ENCODE data around the gene PTPN3.
A peak's percentile ranks its signal among the peaks of the same experiment; 100 is the strongest.
"Not testable (repeated sequence)": the region's sequence is repeated elsewhere in the genome, so short reads cannot be mapped to it uniquely, and the experiment has no call there.

PTPN3 gene, protein sequence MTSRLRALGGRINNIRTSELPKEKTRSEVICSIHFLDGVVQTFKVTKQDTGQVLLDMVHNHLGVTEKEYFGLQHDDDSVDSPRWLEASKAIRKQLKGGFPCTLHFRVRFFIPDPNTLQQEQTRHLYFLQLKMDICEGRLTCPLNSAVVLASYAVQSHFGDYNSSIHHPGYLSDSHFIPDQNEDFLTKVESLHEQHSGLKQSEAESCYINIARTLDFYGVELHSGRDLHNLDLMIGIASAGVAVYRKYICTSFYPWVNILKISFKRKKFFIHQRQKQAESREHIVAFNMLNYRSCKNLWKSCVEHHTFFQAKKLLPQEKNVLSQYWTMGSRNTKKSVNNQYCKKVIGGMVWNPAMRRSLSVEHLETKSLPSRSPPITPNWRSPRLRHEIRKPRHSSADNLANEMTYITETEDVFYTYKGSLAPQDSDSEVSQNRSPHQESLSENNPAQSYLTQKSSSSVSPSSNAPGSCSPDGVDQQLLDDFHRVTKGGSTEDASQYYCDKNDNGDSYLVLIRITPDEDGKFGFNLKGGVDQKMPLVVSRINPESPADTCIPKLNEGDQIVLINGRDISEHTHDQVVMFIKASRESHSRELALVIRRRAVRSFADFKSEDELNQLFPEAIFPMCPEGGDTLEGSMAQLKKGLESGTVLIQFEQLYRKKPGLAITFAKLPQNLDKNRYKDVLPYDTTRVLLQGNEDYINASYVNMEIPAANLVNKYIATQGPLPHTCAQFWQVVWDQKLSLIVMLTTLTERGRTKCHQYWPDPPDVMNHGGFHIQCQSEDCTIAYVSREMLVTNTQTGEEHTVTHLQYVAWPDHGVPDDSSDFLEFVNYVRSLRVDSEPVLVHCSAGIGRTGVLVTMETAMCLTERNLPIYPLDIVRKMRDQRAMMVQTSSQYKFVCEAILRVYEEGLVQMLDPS

DNA sequence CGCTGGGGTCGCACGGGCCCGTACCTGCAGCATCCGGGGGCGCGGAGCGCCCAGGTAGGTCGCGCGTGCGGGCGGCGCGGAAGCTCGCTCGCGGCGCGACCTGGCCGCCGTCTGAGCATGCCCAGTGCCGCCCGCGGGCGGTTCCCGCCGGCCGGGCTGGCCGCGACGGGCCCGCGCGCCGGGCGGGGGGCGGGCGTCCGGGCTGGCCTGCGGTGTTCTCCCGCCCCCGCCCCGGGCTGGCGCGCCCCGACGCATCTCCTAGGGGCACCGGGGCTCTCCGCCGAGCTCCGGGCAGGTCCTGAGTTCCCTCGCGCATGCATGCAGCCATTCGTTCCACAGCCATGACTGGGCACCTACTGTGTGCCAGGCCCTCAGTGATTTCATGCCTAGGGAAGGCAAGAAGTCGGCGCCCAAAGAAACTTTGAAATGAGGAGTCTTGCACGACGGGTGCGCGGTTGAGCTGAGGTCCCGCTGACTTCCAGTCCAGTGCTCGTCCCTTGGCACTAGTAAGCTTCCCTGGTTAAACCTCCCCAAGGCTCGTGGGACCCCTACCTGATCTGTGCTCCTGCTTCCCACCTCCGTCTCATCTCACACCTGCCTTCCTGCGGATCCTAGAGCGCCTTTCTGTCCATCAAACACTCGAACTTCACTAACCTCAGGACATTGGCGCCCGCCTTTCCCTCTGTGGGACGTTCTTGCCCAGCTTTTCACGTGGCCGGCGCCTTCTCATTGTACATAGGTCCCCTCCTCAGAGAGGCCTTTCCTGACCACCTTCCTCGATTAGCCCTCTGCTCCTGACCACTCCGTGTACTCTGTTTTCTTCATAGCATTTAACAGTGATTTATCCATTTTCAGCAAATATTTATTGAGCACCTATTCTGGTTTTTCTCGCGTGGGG is at the start of gene PTPN3:
Gene PTPN3 (minus strand): TSS at position 113 of the 898 bp plus-strand sequence. CDS start 34,873 bp downstream, outside the sequence.
- FAIRE-seq, result no peak
- peak; percentile 53 for DNase-seq (ENCODE audit: insufficient read length, low spot score)

DNA sequence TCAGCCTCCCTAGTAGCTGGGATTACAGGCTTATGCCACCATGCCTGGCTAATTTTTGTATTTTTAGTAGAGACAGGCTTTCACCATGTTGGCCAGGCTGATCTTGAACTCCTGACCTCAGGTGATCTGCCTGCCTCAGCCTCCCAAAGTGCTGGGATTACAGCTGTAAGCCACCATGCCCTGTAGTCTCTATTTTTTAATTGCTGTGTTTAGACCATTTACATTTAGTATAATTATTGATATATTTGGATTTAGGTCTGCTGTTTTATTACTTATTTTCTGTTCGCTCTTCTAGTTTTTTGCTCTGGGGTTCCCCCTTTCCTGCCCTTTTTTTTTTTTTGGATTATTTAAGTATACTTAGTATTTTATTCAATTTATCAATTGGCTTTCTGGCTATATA is 46.8 kb upstream of the PTPN3 start:
- not testable (repeated sequence) for FAIRE-seq; DNase-seq (ENCODE audit: insufficient read length, low spot score)

DNA sequence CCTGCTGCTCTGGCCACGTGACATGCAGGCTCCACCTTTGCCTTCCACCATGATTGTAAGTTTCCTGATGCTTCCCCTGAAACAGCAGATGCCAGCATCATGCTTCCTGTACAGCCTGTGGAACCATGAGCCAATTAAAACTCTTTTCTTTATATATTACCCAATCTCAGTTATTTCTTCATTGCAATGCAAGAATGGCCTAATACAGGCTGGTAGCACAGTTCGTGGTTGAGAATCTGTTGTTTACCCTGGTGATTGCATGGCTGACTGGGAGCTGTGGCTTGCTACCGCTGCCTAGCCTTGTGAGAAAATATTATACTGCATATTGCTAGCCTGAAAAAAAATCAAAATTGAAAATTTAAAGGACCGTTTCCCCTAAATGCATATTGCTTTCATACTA is 44.8 kb upstream of the PTPN3 start:
- DNase-seq (ENCODE audit: insufficient read length, low spot score) (no peak), FAIRE-seq (no peak)

DNA sequence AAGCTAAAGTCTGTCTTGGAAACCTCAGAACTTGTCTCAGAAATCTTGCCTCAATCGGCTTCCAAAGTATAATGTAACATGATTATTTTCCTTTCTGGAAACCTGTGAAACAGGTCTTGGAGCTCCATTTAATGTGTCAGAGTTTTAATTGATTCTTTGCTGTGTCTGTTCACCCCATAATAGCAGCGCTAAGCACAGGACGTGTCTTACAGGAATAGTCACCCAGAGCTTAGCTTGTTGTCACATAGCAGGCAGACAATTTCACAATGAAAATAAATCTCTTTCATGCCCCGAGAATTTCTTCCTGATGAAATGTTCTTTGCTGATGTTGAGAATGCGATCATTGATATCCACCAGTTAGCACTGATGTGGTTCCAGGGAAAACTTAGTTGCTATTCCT is 40.2 kb upstream of the PTPN3 start:
- FAIRE-seq (no peak), DNase-seq (ENCODE audit: insufficient read length, low spot score) (no peak)

DNA sequence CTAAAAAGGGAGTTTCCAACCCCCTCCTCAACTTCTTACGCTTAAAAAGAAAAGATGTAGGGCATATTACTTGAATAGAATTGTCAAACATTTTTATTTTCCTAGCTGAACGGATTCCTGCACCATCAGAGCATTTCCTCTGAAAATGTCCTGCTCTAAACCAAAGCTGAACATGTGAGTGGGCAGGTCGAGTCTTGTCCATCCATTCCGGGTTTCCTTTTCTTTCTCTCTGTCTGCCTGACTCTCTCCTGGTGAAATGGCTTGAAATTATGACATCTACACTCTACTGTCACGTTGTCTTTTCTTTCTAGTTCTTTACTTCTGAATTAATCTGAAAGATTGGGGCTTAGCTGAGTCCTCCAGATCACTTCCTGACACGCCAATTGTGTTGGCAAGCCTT is 39.2 kb upstream of the PTPN3 start:
- DNase-seq (ENCODE audit: insufficient read length, low spot score), result no peak

GRCh38 chr9:109536859-109537258 is 38.8 kb upstream of the PTPN3 start:
- no peak for FAIRE-seq

More for the DNA sequence above, 39.2 kb upstream of the PTPN3 start:
- FAIRE-seq, result no peak

GRCh38 chr9:109535365-109535764 is 37.3 kb upstream of the PTPN3 start:
- FAIRE-seq (no peak), DNase-seq (ENCODE audit: insufficient read length, low spot score) (no peak)

More at GRCh38 chr9:109536859-109537258, 38.8 kb upstream of the PTPN3 start:
- DNase-seq (ENCODE audit: insufficient read length, low spot score), result no peak

DNA sequence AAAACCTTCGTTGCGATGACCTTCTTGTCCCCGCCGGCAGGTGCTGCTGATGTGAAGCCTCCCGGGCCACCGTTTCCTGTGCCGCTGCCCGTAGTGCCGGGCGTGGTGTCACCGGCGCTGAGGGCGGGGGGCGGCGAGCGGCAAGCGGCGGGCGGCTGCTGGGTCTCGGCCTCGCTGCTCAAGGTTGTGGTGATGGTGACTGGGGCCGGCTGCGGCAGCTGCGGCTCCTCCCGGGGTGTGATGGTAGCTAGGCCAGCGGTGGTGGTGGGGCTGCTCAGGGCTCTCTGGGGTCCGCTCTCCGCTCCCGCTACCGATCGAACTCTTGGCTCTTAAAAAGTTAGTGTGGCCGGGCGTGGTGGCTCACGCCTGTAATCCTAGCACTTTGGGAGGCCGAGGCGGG is 36.0 kb upstream of the PTPN3 start:
- no peak for FAIRE-seq
- no peak for DNase-seq (ENCODE audit: insufficient read length, low spot score)

DNA sequence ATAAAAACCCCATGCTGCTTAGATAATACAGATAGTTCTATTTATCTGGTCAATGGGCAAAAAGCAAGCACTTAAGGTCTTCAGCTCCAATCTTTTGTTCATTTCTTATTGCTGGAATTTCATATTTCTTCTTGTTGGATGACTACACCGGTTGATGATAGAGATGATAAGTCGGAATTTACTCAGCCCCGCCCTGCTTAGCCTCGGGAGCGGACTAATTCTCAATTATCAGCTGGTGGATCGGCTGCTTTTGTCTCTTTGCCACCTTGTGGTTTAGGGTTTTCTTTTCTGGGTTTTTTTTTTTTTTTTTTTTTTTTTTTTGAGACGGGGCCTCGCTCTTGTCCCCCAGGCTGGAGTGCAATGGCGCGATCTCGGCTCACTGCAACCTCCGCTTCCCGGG is 34.5 kb upstream of the PTPN3 start:
- not testable (repeated sequence) for FAIRE-seq; DNase-seq (ENCODE audit: insufficient read length, low spot score)

DNA sequence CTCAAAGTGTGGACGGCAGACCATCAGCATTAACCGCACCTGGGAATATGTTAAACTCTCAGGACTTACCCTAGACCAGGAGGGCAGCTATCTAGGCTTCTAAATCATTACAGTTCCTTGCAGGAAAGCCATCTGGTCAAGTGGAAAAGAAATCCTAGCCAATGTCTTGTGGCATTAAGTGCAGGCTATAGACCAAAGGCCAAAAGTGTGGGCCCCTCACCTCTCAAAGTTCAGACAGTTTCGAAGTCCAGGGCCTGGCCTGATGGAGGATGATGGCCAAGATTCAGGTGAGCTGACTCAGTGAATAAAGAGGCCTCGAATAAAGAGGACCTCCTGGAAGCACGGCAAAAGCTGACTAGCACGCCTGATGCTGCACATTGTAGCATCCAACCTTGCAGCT is 24.0 kb upstream of the PTPN3 start:
- DNase-seq (ENCODE audit: insufficient read length, low spot score) (no peak), FAIRE-seq (no peak)

DNA sequence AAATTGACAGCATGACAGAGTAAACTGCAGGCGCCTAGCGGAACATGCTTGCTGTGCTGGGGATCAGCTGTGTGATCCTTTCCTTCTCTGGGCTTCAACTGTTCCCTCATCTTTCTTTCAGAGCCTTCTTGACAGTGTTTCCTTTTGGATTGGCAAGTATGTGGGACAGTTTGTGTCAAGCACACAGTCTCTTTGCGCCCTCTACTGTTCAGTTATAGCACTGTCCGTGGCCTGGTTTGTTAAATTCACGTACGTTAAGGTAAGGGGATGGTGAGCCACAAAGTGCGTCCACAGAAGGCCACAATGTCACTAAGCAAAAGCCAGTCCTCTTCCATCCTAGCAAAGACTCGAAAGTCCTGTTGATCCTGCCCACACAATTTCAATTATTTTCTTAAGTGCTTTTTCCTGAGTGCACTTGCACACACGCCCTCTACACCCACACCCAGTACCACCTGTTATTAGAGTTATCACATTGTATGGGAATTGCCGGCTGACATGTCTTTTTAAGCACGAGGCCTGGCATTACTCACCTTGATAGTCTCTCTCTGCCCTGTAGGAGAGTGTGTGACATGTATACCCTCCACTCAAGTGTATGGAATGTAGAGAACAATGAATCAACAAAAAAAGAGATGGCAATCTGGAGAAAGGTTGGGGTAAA is 22.5 kb upstream of the PTPN3 start:
- peak; percentile 84 for FAIRE-seq
- peak; percentile 76 for DNase-seq (ENCODE audit: insufficient read length, low spot score)

DNA sequence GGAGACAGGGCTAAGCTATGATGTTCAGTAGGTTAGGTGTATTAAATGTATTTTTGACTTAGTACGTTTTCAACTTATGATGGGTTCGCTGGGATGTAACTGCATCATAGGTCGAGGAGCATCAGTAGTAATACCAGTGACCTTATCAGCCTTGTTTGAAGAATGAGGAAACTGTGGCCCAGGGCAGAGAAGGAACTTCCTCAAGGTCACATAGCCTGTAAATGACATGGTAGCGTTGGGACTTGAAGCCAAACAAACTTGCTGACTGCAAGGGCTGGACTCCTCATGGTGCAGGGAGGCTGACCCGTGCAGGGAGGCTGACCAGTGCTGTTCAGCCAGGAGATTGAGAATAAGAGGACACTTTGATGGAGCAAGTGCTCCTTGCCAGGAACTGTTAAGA is 21.3 kb upstream of the PTPN3 start:
- no peak for DNase-seq (ENCODE audit: insufficient read length, low spot score)
- FAIRE-seq, result no peak

DNA sequence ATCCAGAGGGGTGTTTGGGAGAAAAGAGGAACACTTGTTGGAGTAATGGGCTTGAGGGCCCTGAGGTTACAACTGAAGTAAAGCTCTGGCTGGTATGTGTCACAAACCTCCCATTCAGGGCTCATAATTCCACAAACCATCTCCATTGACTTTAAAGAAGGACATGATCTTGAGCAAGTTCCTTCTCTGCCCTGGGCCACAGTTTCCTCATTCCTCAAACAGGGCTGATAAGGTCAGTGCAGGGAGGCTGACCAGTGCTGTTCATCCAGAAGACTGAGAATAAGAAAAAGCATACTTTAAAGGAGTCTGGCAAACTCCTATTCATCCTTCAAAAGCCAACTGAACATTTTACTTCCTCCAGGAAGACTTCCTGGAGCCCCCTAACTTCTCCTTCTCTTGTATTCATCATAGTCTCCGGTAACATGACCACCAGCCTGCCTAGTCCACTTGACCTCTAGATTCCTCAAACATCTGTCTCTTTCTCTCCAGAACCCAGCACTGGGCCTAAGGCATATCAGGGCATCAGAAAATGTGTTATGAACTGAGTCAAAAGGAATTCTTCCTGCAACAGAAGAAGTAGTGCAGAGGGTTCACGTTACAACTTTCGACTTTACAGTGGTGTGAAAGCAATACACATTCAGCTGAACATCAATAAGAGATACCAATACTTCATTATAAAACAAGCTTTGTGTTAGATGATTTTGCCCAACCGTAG is 20.7 kb upstream of the PTPN3 start:
- DNase-seq (ENCODE audit: insufficient read length, low spot score), result no peak

DNA sequence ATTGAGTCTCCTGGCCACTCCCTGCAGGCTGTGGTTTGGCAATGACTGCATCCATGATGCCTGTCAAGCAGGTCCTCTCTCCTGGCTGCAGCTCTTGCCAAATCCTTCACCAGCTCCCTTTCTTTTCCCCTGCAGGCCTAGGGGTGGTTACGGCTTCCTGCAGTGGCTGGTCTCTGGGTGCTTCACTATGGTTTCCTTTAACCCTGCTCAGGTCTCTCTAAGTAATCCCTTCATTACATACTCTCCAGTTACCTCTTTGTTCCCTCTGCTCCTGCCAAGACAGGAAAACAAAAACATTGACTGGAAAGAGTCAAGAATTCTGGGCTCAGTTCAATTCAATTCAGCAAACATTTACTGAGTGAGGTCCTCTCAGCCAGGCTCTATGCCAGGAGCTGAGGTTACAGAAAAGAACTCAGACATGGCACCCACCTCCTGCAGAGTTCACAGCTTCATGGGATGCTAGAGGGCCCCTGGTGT is 19.8 kb upstream of the PTPN3 start:
- DNase-seq (ENCODE audit: insufficient read length, low spot score), result no peak
- FAIRE-seq, result no peak

More for the DNA sequence above, 20.7 kb upstream of the PTPN3 start:
- no peak for FAIRE-seq

DNA sequence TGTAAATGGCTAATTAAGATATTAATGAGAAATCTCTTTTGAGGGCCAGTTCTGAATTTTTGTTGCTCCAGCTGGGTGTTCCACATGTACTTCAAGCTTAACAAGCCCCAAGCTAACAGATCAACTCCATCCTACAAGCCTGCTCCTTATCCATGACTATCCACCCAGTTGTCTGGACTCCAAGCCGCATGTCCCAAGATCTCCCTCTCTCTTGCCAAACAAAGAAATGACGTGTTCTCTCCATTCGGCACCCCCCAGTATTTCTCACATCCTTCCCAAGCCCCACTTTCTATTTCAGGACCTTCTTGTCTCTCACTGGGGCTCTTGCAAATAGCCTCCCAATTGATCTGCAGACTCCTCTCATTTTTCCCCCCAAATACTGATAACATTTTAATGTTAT is 15.8 kb upstream of the PTPN3 start:
- no peak for DNase-seq (ENCODE audit: insufficient read length, low spot score)
- no peak for FAIRE-seq

GRCh38 chr9:109512170-109512756 is 14.2 kb upstream of the PTPN3 start:
- DNase-seq (ENCODE audit: insufficient read length, low spot score) (no peak), FAIRE-seq (no peak)

- no peak for FAIRE-seq
- DNase-seq (ENCODE audit: insufficient read length, low spot score), result no peak
Measured at GRCh38 chr9:109510506-109510905, 12.4 kb upstream of the PTPN3 start.

- not testable (repeated sequence) for FAIRE-seq
Measured at GRCh38 chr9:109510042-109510441, 11.9 kb upstream of the PTPN3 start.

DNA sequence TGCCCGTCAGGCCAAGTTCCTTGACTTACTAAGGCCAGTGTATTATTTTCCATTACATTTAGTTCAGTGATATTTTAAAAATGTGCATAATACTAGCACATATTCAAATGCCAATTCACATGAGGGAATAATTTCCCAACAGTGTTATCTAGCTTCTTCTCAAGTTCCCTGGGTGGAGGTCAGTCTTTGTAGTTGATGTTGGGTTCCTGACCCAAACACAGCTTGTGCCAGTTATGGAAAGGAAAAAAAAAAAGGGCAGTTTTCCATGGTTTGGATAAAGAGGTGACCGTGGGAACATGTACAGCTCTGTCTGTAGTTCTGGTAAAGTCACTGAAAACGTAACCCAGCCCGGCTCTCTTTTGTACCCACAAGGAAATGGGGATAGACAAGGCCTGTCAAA is 11.5 kb upstream of the PTPN3 start:
- FAIRE-seq (no peak), DNase-seq (ENCODE audit: insufficient read length, low spot score) (no peak)

More at GRCh38 chr9:109510042-109510441, 11.9 kb upstream of the PTPN3 start:
- not testable (repeated sequence) for DNase-seq (ENCODE audit: insufficient read length, low spot score)

All from HTR-8/SVneo (cell line).